ENCODE data around the gene CD300H. TPM values are rescaled to one million over a fixed set of nuclear protein-coding genes. Genes with fewer than 3 reads are reported as not detected.

Gene CD300H
- total RNA-seq, 1 experiment from 2014 or later = not detected

DNA sequence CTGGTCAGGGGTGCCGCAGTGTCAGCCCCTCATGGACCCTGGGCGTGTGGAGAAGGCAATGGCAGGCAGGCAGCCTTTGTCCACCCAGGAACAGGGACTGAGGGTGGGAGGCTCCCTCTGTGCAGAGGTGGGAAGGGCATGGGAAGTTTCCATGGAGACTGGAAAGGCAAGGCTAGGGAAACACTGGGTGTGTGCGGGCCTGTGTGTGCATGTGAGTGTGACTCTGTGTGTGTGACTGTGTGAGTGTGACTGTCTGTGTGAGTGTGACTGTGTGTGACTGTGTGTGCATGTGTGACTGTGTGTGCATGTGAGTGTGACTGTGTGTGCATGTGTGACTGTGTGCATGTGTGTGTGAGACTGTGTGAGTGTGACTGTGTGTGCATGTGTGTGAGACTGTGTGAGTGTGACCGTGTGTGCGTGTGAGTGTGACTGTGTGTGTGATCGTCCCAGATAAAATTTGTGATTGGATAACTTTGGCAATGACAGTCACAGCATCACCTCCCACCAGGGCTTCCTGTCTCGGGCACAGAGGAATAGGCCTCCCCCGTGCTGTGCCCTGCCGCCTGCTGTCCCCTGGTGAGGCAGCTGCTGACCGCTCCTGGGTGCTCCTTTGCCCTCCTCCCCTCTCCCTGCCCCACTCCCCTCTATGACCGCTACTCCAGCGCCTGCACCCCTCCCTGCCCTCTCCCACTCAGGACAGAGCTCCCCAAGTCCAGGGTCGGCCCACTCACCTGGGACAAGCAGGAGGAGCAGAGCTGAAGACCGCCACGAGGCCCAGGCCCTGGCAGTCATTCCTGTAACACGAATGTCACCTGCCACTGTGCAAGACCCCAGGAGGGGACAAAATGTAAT is 22.1 kb downstream of the CD300H start:
- Histone ChIP-seq H3K9ac (ENCODE audit: low read length) (no peak overlapping the region), H4K20me1 (ENCODE audit: insufficient read depth, low read depth, low read length) (no peaks in the 10 kb centered on the region), H2AFZ (ENCODE audit: low read length) (no peak overlapping the region), H3K27ac (ENCODE audit: low read length) (no peak overlapping the region), H3K4me1 (ENCODE audit: low read length) (no peaks in the 10 kb centered on the region), H3K79me2 (ENCODE audit: low read length) (no peaks in the 10 kb centered on the region), H3K36me3 (ENCODE audit: insufficient read depth, low read length) (no peaks in the 10 kb centered on the region), H3K9me3 (ENCODE audit: low read length) (no peaks in the 10 kb centered on the region), H3K27me3 (ENCODE audit: low read length) (no peaks in the 10 kb centered on the region), H3K9me2 (replicated peaks; ENCODE audit: insufficient read depth, low read length) (no peaks in the 10 kb centered on the region), H3K4me3 (ENCODE audit: low read length) (no peak overlapping the region), H3K4me2 (ENCODE audit: low read depth, low read length, poor library complexity, severe bottlenecking) (no peak overlapping the region)
- DNase-seq = no peak

DNA sequence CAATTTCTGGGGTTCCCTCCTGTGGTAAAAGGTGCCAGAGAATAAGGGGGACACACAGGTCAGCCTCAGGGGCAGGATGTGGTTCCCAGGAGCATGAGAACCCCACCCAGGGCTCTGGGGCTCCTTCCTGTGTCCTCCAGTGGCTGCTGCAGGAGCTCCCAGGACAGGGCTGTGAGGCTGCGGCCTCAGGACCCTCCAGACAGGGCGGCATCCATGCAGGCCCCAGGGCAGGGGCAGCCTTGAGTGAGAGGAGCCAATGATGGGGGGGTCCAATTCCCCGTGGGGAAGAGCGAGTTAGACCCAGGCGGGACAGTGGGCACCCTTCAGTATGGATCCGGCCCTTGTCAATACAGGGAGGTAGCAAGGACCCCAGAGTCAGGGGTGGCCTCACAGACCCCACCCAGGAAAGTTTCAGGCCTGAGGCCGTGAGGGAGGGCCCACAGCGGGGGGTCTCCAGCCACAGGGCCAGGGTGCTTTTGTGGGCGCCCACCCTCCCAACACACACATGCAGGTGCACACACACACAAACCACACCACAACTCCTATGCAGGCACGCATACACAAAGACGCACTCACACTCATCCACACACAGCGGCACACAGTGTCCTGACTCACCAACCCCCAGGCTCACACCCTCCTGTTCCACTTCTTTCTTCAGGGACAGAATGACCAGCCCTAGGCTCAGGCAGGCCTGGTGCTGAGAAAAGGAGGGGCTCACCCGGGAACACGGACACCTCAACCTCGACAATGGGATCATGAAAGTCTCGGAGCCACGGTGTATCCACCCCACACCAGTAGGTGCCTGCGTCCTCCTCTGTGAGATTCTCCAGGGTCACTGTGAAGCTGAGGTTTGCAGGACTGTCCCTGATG is 23.2 kb downstream of the CD300H start:
- H3K27me3 ChIP-seq (ENCODE audit: low read length) = no peaks in the 10 kb centered on the region
- H3K79me2 ChIP-seq (ENCODE audit: low read length) = no peaks in the 10 kb centered on the region
- no peaks in the 10 kb centered on the region for H3K9me2 ChIP-seq (replicated peaks; ENCODE audit: insufficient read depth, low read length)
- no peak overlapping the region for H3K27ac ChIP-seq (ENCODE audit: low read length)
- no peak overlapping the region for H3K4me2 ChIP-seq (ENCODE audit: low read depth, low read length, poor library complexity, severe bottlenecking)
- H3K4me3 ChIP-seq (ENCODE audit: low read length) = no peak overlapping the region
- H4K20me1 ChIP-seq (ENCODE audit: insufficient read depth, low read depth, low read length) = no peaks in the 10 kb centered on the region
- H2AFZ ChIP-seq (ENCODE audit: low read length) = no peak overlapping the region
- H3K36me3 ChIP-seq (ENCODE audit: insufficient read depth, low read length) = no peaks in the 10 kb centered on the region
- no peaks in the 10 kb centered on the region for H3K4me1 ChIP-seq (ENCODE audit: low read length)
- no peak for DNase-seq
- H3K9ac ChIP-seq (ENCODE audit: low read length) = no peak overlapping the region
- no peaks in the 10 kb centered on the region for H3K9me3 ChIP-seq (ENCODE audit: low read length)

DNA sequence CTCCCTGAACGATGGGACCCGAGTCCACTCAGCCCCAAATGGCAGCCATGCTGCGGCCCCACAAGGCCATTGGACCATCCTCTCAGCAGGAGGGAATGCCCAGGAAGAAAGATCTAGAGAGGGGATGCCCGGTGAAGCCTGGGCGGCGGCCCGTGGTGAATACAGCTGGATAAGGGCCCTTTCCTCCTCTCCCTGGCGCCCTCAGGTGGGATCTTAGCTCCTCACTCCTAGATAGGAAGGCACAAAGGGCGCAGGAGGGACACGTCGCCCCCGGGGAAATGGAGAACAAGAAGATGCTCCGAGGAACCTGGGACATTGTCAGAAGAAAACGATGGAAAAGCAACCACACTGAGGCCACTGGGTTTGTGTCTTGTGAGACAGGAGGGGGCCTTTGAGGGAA is 23.9 kb downstream of the CD300H start:
- H3K27me3 ChIP-seq (ENCODE audit: low read length) = no peaks in the 10 kb centered on the region
- no peaks in the 10 kb centered on the region for H3K9me3 ChIP-seq (ENCODE audit: low read length)
- no peak overlapping the region for H3K27ac ChIP-seq (ENCODE audit: low read length)
- H3K9ac ChIP-seq (ENCODE audit: low read length) = no peak overlapping the region
- no peaks in the 10 kb centered on the region for H3K4me1 ChIP-seq (ENCODE audit: low read length)
- no peaks in the 10 kb centered on the region for H3K79me2 ChIP-seq (ENCODE audit: low read length)
- H3K36me3 ChIP-seq (ENCODE audit: insufficient read depth, low read length) = no peaks in the 10 kb centered on the region
- no peaks in the 10 kb centered on the region for H4K20me1 ChIP-seq (ENCODE audit: insufficient read depth, low read depth, low read length)
- no peaks in the 10 kb centered on the region for H3K9me2 ChIP-seq (replicated peaks; ENCODE audit: insufficient read depth, low read length)
- no peak overlapping the region for H2AFZ ChIP-seq (ENCODE audit: low read length)
- no peak overlapping the region for H3K4me2 ChIP-seq (ENCODE audit: low read depth, low read length, poor library complexity, severe bottlenecking)
- H3K4me3 ChIP-seq (ENCODE audit: low read length) = no peak overlapping the region
- no peak for DNase-seq

DNA sequence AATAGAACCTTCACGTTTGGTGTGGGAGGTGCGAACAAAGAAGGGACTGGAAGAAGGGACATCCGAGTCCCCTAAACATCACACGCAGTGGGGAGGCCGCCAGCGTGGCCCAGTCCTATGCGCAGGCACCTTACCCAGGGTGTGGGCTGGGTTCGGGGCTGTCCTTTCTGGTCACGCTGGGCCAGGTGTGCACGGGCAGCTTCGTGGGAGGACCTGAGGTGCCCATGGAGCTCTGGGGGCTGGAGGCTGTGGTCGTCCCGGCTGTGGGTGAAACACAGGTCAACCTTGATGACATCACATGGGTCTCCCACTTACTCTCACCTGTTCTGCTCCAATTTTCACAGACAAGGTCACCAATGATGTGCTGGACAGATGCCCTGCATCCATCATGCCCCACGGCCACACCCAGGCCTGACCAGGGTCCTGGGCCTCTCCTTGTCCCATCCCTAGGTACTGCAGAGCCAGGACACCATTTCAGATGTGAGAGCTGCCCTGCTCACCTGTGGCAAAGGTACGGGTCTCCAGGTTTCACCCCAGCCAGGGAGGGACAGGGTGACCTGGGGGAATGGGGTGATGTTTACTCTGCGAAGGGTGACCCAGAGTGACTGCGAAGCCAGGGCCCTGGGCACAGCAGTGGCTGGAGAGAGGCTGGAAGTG is 24.5 kb downstream of the CD300H start:
- Histone ChIP-seq H3K9ac (ENCODE audit: low read length) (no peak overlapping the region), H2AFZ (ENCODE audit: low read length) (no peak overlapping the region), H4K20me1 (ENCODE audit: insufficient read depth, low read depth, low read length) (no peaks in the 10 kb centered on the region), H3K27me3 (ENCODE audit: low read length) (no peaks in the 10 kb centered on the region), H3K79me2 (ENCODE audit: low read length) (no peaks in the 10 kb centered on the region), H3K4me3 (ENCODE audit: low read length) (no peak overlapping the region), H3K36me3 (ENCODE audit: insufficient read depth, low read length) (no peaks in the 10 kb centered on the region), H3K9me2 (replicated peaks; ENCODE audit: insufficient read depth, low read length) (no peaks in the 10 kb centered on the region), H3K4me1 (ENCODE audit: low read length) (no peaks in the 10 kb centered on the region), H3K9me3 (ENCODE audit: low read length) (no peaks in the 10 kb centered on the region), H3K4me2 (ENCODE audit: low read depth, low read length, poor library complexity, severe bottlenecking) (no peak overlapping the region), H3K27ac (ENCODE audit: low read length) (no peak overlapping the region)
- DNase-seq = no peak

DNA sequence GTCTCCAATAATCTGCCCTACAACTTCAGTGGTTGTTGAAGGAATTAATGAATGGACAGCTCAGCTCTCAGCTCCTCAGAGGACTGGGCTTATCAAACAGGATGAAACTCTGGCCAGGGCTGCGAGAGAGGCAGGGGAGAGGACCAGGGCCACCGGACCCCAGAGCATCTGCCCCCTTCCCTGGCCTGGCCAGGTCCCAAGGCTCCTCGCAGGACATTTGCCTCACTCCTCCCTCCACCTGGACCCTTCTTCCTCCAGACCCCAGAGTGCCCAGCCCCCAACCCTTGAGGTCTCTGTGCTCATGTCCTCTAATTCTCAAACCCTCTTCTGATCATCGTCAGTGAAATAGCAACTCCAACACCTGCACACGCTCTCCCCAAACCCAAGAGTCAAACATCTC is 25.1 kb downstream of the CD300H start:
- no peak overlapping the region for H3K9ac ChIP-seq (ENCODE audit: low read length)
- H3K4me3 ChIP-seq (ENCODE audit: low read length) = no peak overlapping the region
- no peaks in the 10 kb centered on the region for H3K27me3 ChIP-seq (ENCODE audit: low read length)
- no peak overlapping the region for H3K4me2 ChIP-seq (ENCODE audit: low read depth, low read length, poor library complexity, severe bottlenecking)
- H3K27ac ChIP-seq (ENCODE audit: low read length) = no peak overlapping the region
- no peaks in the 10 kb centered on the region for H3K9me2 ChIP-seq (replicated peaks; ENCODE audit: insufficient read depth, low read length)
- H4K20me1 ChIP-seq (ENCODE audit: insufficient read depth, low read depth, low read length) = no peaks in the 10 kb centered on the region
- H3K9me3 ChIP-seq (ENCODE audit: low read length) = no peaks in the 10 kb centered on the region
- no peaks in the 10 kb centered on the region for H3K36me3 ChIP-seq (ENCODE audit: insufficient read depth, low read length)
- no peaks in the 10 kb centered on the region for H3K4me1 ChIP-seq (ENCODE audit: low read length)
- H2AFZ ChIP-seq (ENCODE audit: low read length) = no peak overlapping the region
- no peak for DNase-seq
- no peaks in the 10 kb centered on the region for H3K79me2 ChIP-seq (ENCODE audit: low read length)

DNA sequence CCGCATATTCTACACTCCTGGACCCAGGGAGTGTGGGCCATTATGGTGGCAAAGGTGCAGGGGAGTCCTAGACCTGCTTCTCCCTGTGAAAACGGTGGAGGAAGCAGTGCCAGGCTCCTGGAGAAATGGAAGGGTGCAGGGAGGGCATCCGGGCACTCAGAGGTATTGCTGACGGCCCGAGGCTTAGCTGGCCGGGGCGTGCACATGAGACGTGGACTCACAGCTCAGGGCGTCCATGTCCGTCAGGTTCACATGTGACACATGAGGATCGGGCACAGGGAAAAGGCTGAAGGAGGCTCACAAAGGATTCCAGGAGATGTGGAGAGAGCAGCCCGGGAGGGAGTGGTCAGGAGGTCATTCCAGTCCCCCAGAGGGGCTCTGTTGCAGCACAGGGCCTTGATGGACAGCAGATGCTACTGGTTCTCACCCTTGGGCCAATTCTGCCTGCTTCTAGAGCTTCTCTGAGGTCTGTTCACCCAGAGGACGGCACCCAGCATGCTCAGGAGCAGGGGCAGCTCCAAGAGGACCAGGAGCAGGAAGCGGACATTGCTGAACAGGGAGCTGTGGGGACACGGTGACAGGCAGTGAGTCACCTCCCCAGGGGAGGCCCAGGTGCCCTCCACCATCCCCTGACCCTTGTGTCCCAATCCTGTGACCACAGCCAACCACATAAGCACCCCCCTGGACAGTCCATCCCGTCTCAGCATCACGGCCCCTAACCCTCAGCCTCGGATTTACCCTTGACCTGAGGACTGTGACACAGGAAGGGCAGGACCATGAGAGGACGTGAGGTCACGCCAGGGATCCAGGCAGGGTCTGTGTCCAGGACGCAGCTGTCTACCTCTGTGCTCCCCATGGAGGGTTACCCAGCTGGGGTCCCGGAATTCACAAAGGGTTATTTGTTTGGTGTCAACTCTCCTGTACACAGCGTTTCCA is 25.9 kb downstream of the CD300H start:
- H3K9me3 ChIP-seq (ENCODE audit: low read length) = no peaks in the 10 kb centered on the region
- no peaks in the 10 kb centered on the region for H3K79me2 ChIP-seq (ENCODE audit: low read length)
- H3K4me1 ChIP-seq (ENCODE audit: low read length) = no peaks in the 10 kb centered on the region
- no peak overlapping the region for H3K27ac ChIP-seq (ENCODE audit: low read length)
- no peak overlapping the region for H3K4me2 ChIP-seq (ENCODE audit: low read depth, low read length, poor library complexity, severe bottlenecking)
- H3K9ac ChIP-seq (ENCODE audit: low read length) = no peak overlapping the region
- H3K36me3 ChIP-seq (ENCODE audit: insufficient read depth, low read length) = no peaks in the 10 kb centered on the region
- H3K4me3 ChIP-seq (ENCODE audit: low read length) = no peak overlapping the region
- no peaks in the 10 kb centered on the region for H3K9me2 ChIP-seq (replicated peaks; ENCODE audit: insufficient read depth, low read length)
- no peak for DNase-seq
- H3K27me3 ChIP-seq (ENCODE audit: low read length) = no peaks in the 10 kb centered on the region
- no peaks in the 10 kb centered on the region for H4K20me1 ChIP-seq (ENCODE audit: insufficient read depth, low read depth, low read length)
- H2AFZ ChIP-seq (ENCODE audit: low read length) = no peak overlapping the region

DNA sequence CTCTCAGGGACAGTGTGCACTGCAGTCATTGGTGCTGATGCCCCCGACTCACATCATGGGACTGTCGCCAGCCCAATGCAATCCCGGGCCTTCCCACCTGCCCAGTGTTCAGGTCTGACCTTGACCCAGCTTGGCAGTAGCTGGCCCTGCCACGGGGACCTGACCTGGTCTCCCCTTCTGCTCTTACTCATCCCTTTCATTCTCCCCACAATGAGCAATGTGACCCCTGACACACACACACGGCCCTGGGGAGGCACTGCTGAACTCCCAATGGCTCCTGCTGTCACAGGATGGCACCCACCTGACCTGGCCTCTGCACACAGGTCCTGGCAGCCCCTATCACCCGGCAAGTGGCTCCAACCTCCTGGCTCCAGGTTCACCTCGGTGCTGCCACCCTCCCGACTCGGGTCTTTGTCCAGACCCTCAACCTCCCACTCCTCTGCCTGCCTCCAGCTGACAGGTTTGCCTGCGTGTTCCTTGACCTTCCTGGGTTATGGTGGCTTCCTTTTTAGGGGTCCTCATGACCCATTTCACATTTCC is 28.0 kb downstream of the CD300H start:
- Histone ChIP-seq H3K9ac (ENCODE audit: low read length) (no peak overlapping the region), H4K20me1 (ENCODE audit: insufficient read depth, low read depth, low read length) (no peaks in the 10 kb centered on the region), H3K4me3 (ENCODE audit: low read length) (no peak overlapping the region), H3K9me2 (replicated peaks; ENCODE audit: insufficient read depth, low read length) (no peaks in the 10 kb centered on the region), H2AFZ (ENCODE audit: low read length) (no peak overlapping the region), H3K36me3 (ENCODE audit: insufficient read depth, low read length) (no peaks in the 10 kb centered on the region), H3K4me1 (ENCODE audit: low read length) (no peaks in the 10 kb centered on the region), H3K27me3 (ENCODE audit: low read length) (no peaks in the 10 kb centered on the region), H3K27ac (ENCODE audit: low read length) (no peak overlapping the region), H3K79me2 (ENCODE audit: low read length) (no peaks in the 10 kb centered on the region), H3K4me2 (ENCODE audit: low read depth, low read length, poor library complexity, severe bottlenecking) (no peak overlapping the region), H3K9me3 (ENCODE audit: low read length) (no peaks in the 10 kb centered on the region)
- DNase-seq = no peak
